NCI-H748 (cell line): ENCODE results near the gene MTA1.

Source experiments
- DNase-seq: peaks from one replicate; lab custom pipeline; 2025; ENCODE audit not compliant: unreplicated experiment; lab: John Stamatoyannopoulos, UW

MTA1 gene

GRCh38 chr14:105442125-105442524 lies 22.5 kb downstream of the MTA1 start:
- DNase-seq, result no peak

- DNase-seq, result no peak
Observed at GRCh38 chr14:105442834-105443233, 23.2 kb downstream of the MTA1 start.

- no peak for DNase-seq
Observed at GRCh38 chr14:105444859-105445258, 25.2 kb downstream of the MTA1 start.

- DNase-seq, result no peak
Observed at GRCh38 chr14:105445290-105445689, 25.7 kb downstream of the MTA1 start.

- no peak for DNase-seq
Observed at GRCh38 chr14:105445901-105446845, 26.5 kb downstream of the MTA1 start.

GRCh38 chr14:105446971-105447370 lies 27.3 kb downstream of the MTA1 start:
- DNase-seq, result no peak

- no peak for DNase-seq
Observed at GRCh38 chr14:105447651-105448640, 28.3 kb downstream of the MTA1 start.

- DNase-seq, result peak; percentile 33
Observed at GRCh38 chr14:105448706-105449111, 29.1 kb downstream of the MTA1 start.

- no peak for DNase-seq
Observed at GRCh38 chr14:105449276-105450122, 29.9 kb downstream of the MTA1 start.

GRCh38 chr14:105450123-105450505 lies 30.5 kb downstream of the MTA1 start:
- no peak for DNase-seq

GRCh38 chr14:105450864-105451720 lies 31.5 kb downstream of the MTA1 start:
- DNase-seq, result no peak

GRCh38 chr14:105452963-105453362 lies 33.3 kb downstream of the MTA1 start:
- no peak for DNase-seq

- DNase-seq, result no peak
Observed at GRCh38 chr14:105453847-105454246, 34.2 kb downstream of the MTA1 start.

- DNase-seq, result no peak
Observed at GRCh38 chr14:105455086-105455640, 35.5 kb downstream of the MTA1 start.

- DNase-seq, result no peak
Observed at GRCh38 chr14:105455766-105456660, 36.4 kb downstream of the MTA1 start.

GRCh38 chr14:105456736-105457617 lies 37.4 kb downstream of the MTA1 start:
- no peak for DNase-seq

- DNase-seq, result no peak
Observed at GRCh38 chr14:105458010-105458409, 38.4 kb downstream of the MTA1 start.
